B cell (primary cell): ENCODE results near the gene ANKS1A. TPM values are rescaled to one million over a fixed set of nuclear protein-coding genes. Genes with fewer than 3 reads are reported as not detected.

ENCODE experiments used
- ATAC-seq: fragments of 200-7000 bp; cut with Tn5 transposase; one replicate; pipeline ENCODE4 v1.10.0; 2021; ENCODE audit warnings: low read depth, mild to moderate bottlenecking, moderate number of reproducible peaks, moderate library complexity
- CTCF ChIA-PET: fragments of 350-600 bp; sonication (Branson Sonifier 250); formaldehyde crosslinking; loops from one replicate; lab custom pipeline; 2021; ENCODE audit warnings: antibody characterized with exemption, inconsistent platforms; lab: Charles Lee
- POLR2A ChIA-PET: fragments of 350-600 bp; sonication (Branson Sonifier 250); formaldehyde crosslinking; loops from one replicate; lab custom pipeline; 2021; ENCODE audit warnings: antibody characterized with exemption; lab: Charles Lee
- DNase-seq: peaks from one replicate; pipeline ENCODE4 v3.0.0; 2013
- H2AFZ ChIP-seq: 2 replicates; pipeline ENCODE4 v1.6.1; 2012; ENCODE audit warnings: mild to moderate bottlenecking, low read depth, low read length; ENCODE audit not compliant: insufficient read depth, poor library complexity, severe bottlenecking
- H3K27ac ChIP-seq, 2 donors: 1 replicate in 1 of 2; 2 replicates in 1 of 2; pipeline ENCODE4 v1.5.1; 2012 to 2013; ENCODE audit warnings: low read length in 2 of 2, mild to moderate bottlenecking in 2 of 2, moderate library complexity in 1 of 2
- H3K27me3 ChIP-seq, 4 experiments: fragments of 200-600 bp in 1 of 4; sonication (generic) in 1 of 4; replicated peaks in 1 of 4; 1 replicate in 2 of 4; 2 replicates in 2 of 4; pipeline versions ENCODE4 v1.6.1 to v1.7.0; 2013 to 2016; ENCODE audit warnings: low read length in 3 of 4, mild to moderate bottlenecking in 2 of 4, mixed read lengths in 1 of 4, moderate library complexity in 1 of 4; ENCODE audit not compliant: insufficient read depth in 4 of 4, control insufficient read depth in 3 of 4; ENCODE audit errors: control extremely low read depth in 1 of 4
- H3K36me3 ChIP-seq, 2 experiments: replicated peaks in 1 of 2; 1 replicate in 1 of 2; 2 replicates in 1 of 2; pipeline versions ENCODE4 v1.6.1 to v1.7.1; 2013; ENCODE audit warnings: low read length in 1 of 2; ENCODE audit not compliant: insufficient read depth in 2 of 2, control insufficient read depth in 1 of 2; ENCODE audit errors: control extremely low read depth in 1 of 2, extremely low read depth in 1 of 2
- H3K4me1 ChIP-seq, 2 donors: fragments of 200-600 bp in 1 of 2; sonication (generic) in 1 of 2; 1 replicate in 1 of 2; 2 replicates in 1 of 2; pipeline versions ENCODE4 v1.5.1 to v1.6.1; 2013 to 2017; ENCODE audit warnings: low read length in 2 of 2; ENCODE audit not compliant: control insufficient read depth in 2 of 2, insufficient read depth in 2 of 2
- H3K4me2 ChIP-seq: replicated peaks from 2 replicates; pipeline ENCODE3; 2012; ENCODE audit warnings: mild to moderate bottlenecking, low read depth, low read length; ENCODE audit not compliant: poor library complexity, severe bottlenecking
- H3K4me3 ChIP-seq, 5 experiments: fragments of 200-600 bp in 1 of 5; sonication (generic) in 1 of 5; 1 replicate in 3 of 5; 2 replicates in 2 of 5; pipeline versions ENCODE4 v1.5.1 to v1.7.0; 2011 to 2016; ENCODE audit warnings: low read length in 4 of 5, mild to moderate bottlenecking in 4 of 5, low read depth in 2 of 5, control low read depth in 1 of 5, moderate library complexity in 1 of 5; ENCODE audit not compliant: insufficient read depth in 1 of 5; ENCODE audit errors: control extremely low read depth in 1 of 5, extremely low read depth in 1 of 5
- H3K79me2 ChIP-seq: fragments of 200-600 bp; sonication (generic); one replicate; pipeline ENCODE4 v1.6.0; 2016; ENCODE audit warnings: low read length; ENCODE audit not compliant: control insufficient read depth, insufficient read depth
- H3K9ac ChIP-seq: fragments of 200-600 bp; sonication (generic); 2 replicates; pipeline ENCODE4 v1.6.1; 2017; ENCODE audit warnings: mild to moderate bottlenecking, low read length, moderate library complexity
- H3K9me3 ChIP-seq, 3 donors: one replicate each; pipeline versions ENCODE4 v1.6.1 to v1.7.1; 2013; ENCODE audit warnings: low read length in 2 of 3; ENCODE audit not compliant: control insufficient read depth in 2 of 3, insufficient read depth in 1 of 3; ENCODE audit errors: control extremely low read depth in 1 of 3
- H4K20me1 ChIP-seq: 2 replicates; pipeline ENCODE4 v1.6.0; 2012; ENCODE audit warnings: mild to moderate bottlenecking, low read length; ENCODE audit not compliant: insufficient read depth, control insufficient read depth, poor library complexity, severe bottlenecking
- H3K27ac Mint-ChIP-seq: one replicate; pipeline ENCODE4 v1.8.0; 2021; ENCODE audit warnings: mixed read lengths
- H3K27me3 Mint-ChIP-seq: one replicate; pipeline ENCODE4 v1.8.0; 2021; ENCODE audit warnings: mixed read lengths
- H3K4me1 Mint-ChIP-seq: one replicate; pipeline ENCODE4 v1.8.0; 2021; ENCODE audit warnings: mixed read lengths
- H3K4me3 Mint-ChIP-seq: one replicate; pipeline ENCODE4 v1.8.0; 2021; ENCODE audit warnings: mixed read lengths
- H3K9me3 Mint-ChIP-seq: one replicate; pipeline ENCODE4 v1.8.0; 2022; ENCODE audit warnings: mixed read lengths; ENCODE audit not compliant: insufficient read depth
- CTCF ChIP-seq: fragments of 200-600 bp; IDR thresholded peaks from one replicate; pipeline ENCODE4 v1.8.0; 2022; ENCODE audit warnings: antibody characterized with exemption, mild to moderate bottlenecking
- EZH2 ChIP-seq: IDR thresholded peaks from 2 replicates; pipeline ENCODE4 v1.6.1; 2012; ENCODE audit warnings: borderline replicate concordance, low read depth, mild to moderate bottlenecking, moderate library complexity, low read length; ENCODE audit not compliant: insufficient read depth, poor library complexity, severe bottlenecking
- WGBS: methylation state at CpG from one replicate; pipeline ENCODE4 v1.1.5; 2013; ENCODE audit warnings: missing lambda C conversion rate; ENCODE audit not compliant: insufficient coverage; 5-methylcytosine and 5-hydroxymethylcytosine counted together
- intact Hi-C: fragments of 100-400 bp; cut with micrococcal nuclease; formaldehyde crosslinking; loops from one replicate; pipeline ENCODE4 v1.10.0; 2022
- polyA plus RNA-seq: library from polyadenylated mRNA; depleted of rRNA; stranded (reverse); fragments of >200 nt; gene quantifications from 2 replicates; pipeline ENCODE4 v1.2.3, GENCODE V29; 2012
- total RNA-seq, 2 donors: library from RNA; stranded (reverse); fragments of 120-200 nt in 1 of 2; gene quantifications; 1 replicate in 1 of 2; 2 replicates in 1 of 2; pipeline versions ENCODE4 v1.2.3 to v1.2.4, GENCODE V29; 2013 to 2022

The ANKS1A gene
- total and polyA plus RNA-seq, 2 donors (not counting 1 experiment from before 2014, with no cell fraction given) = 3.4 to 19.7 TPM

GRCh38 chr6:34984416-34984815 lies 95.4 kb downstream of the ANKS1A start:
- H3K4me3 Mint-ChIP-seq = no peak overlapping the region
- no peak for ATAC-seq
- Histone ChIP-seq H3K79me2 (no peaks in the 10 kb centered on the region), H2AFZ (no peak overlapping the region), H3K27ac (no peak overlapping the region), H3K9ac (no peak overlapping the region), H3K9me3 (no peaks in the 10 kb centered on the region), H3K36me3 (peaks cover 0 to 38% of the 10 kb centered on the region in 2 experiments), H3K4me1 (no peaks in the 10 kb centered on the region), H3K4me3 (no peak overlapping the region), H3K4me2 (no peak overlapping the region), H3K27me3 (no peaks in the 10 kb centered on the region), H4K20me1 (no peaks in the 10 kb centered on the region)
- no peak overlapping the region for H3K27ac Mint-ChIP-seq
- no peak for TF ChIP-seq CTCF
- TF ChIP-seq EZH2 = no peak
- POLR2A ChIA-PET = no interaction called here
- CTCF ChIA-PET = interaction anchor here (0.7 to 3.8 kb wide), 2 partner anchors 155 to 972 kb away, joined by 4 to 21 read pairs; no protein-coding TSS in a partner anchor
- no peaks in the 10 kb centered on the region for H3K4me1 Mint-ChIP-seq
- no peak for DNase-seq
- intact Hi-C loops = no loop called here
- H3K9me3 Mint-ChIP-seq = no peaks in the 10 kb centered on the region
- no peaks in the 10 kb centered on the region for H3K27me3 Mint-ChIP-seq
- WGBS = 90% methylated on average over 2 of the region's 2 CpGs

- Histone ChIP-seq H2AFZ (no peak overlapping the region), H3K4me2 (no peak overlapping the region), H3K79me2 (no peaks in the 10 kb centered on the region), H3K36me3 (peaks cover 0 to 37% of the 10 kb centered on the region in 2 experiments), H3K27ac (no peak overlapping the region), H3K9me3 (no peaks in the 10 kb centered on the region), H3K4me3 (no peak overlapping the region), H3K4me1 (no peaks in the 10 kb centered on the region), H3K27me3 (no peaks in the 10 kb centered on the region), H3K9ac (no peak overlapping the region), H4K20me1 (no peaks in the 10 kb centered on the region)
- DNase-seq (no peak), ATAC-seq (no peak)
- Mint-ChIP-seq H3K4me3 (no peak overlapping the region), H3K4me1 (no peaks in the 10 kb centered on the region), H3K27me3 (no peaks in the 10 kb centered on the region), H3K9me3 (no peaks in the 10 kb centered on the region), H3K27ac (no peak overlapping the region)
- intact Hi-C loops = no loop called here
- WGBS = 81% methylated on average over 3 of the region's 4 CpGs
- POLR2A ChIA-PET = no interaction called here
- TF ChIP-seq CTCF (no peak), EZH2 (no peak)
- CTCF ChIA-PET = interaction anchor here (1.6 to 3.8 kb wide), 3 partner anchors 151 to 257 kb away, joined by 4 to 25 read pairs (median 21); no protein-coding TSS in a partner anchor
These were observed 96.2 kb downstream of the ANKS1A start for GRCh38 chr6:34985236-34985635.
